IMR-90 (cell line): ENCODE measurements around the gene CLEC3B.

Source experiments
- MXI1 ChIP-seq: IDR thresholded peaks from 2 replicates; pipeline ENCODE4 v1.6.1; 2012; ENCODE audit warnings: low read depth, mild to moderate bottlenecking, low read length, moderate library complexity, borderline replicate concordance
- NFE2L2 ChIP-seq: fragments of 150-350 bp; IDR thresholded peaks from 2 replicates; pipeline ENCODE4 v1.6.1; 2016; ENCODE audit warnings: low read depth, mild to moderate bottlenecking, low read length
- POLR2A ChIP-seq: IDR thresholded peaks from 2 replicates; pipeline ENCODE4 v1.6.1; 2012; ENCODE audit warnings: mild to moderate bottlenecking, low read depth, low read length
- TF ChIP-seq, protein P1 (sequence below): conservative IDR thresholded peaks from 2 replicates; pipeline ENCODE4 v1.5.1; 2012; ENCODE audit warnings: mild to moderate bottlenecking, low read depth, low read length, improper control_type of control experiment

DNA sequence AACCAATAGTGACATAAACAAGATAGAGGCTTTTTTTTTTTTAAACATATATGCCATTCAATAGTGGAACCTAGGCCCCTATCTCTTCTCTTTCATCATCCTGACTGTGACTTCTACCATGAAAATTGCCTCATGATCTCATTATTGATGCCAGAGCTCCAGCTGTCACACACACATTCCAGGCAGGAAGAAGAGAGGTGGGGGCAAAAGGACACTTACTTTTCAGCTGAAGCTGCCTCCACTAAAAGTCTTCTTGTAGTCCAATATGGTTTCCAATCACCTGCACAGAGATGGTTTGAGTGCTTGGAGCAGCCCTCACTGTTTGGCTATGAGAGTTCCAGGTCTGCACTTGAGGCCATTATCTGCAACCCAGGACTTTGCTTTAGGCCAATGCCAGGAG, 45.0 kb downstream of the CLEC3B start:
- TF ChIP-seq POLR2A (no peak), MXI1 (no peak), NFE2L2 (no peak)
- TF ChIP-seq, protein P1, sequence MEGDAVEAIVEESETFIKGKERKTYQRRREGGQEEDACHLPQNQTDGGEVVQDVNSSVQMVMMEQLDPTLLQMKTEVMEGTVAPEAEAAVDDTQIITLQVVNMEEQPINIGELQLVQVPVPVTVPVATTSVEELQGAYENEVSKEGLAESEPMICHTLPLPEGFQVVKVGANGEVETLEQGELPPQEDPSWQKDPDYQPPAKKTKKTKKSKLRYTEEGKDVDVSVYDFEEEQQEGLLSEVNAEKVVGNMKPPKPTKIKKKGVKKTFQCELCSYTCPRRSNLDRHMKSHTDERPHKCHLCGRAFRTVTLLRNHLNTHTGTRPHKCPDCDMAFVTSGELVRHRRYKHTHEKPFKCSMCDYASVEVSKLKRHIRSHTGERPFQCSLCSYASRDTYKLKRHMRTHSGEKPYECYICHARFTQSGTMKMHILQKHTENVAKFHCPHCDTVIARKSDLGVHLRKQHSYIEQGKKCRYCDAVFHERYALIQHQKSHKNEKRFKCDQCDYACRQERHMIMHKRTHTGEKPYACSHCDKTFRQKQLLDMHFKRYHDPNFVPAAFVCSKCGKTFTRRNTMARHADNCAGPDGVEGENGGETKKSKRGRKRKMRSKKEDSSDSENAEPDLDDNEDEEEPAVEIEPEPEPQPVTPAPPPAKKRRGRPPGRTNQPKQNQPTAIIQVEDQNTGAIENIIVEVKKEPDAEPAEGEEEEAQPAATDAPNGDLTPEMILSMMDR: no peak
